COLO829 (cell line): ENCODE data around the gene SLC22A8.
A peak's percentile ranks its signal among the peaks of the same experiment; 100 is the strongest.
"Not testable (repeated sequence)": the region's sequence is repeated elsewhere in the genome, so short reads cannot be mapped to it uniquely, and the experiment has no call there.

Experiments
- DNase-seq: peaks from one replicate; pipeline ENCODE4 v3.0.0; 2012; ENCODE audit warnings: low spot score

Gene SLC22A8, protein sequence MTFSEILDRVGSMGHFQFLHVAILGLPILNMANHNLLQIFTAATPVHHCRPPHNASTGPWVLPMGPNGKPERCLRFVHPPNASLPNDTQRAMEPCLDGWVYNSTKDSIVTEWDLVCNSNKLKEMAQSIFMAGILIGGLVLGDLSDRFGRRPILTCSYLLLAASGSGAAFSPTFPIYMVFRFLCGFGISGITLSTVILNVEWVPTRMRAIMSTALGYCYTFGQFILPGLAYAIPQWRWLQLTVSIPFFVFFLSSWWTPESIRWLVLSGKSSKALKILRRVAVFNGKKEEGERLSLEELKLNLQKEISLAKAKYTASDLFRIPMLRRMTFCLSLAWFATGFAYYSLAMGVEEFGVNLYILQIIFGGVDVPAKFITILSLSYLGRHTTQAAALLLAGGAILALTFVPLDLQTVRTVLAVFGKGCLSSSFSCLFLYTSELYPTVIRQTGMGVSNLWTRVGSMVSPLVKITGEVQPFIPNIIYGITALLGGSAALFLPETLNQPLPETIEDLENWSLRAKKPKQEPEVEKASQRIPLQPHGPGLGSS

DNA sequence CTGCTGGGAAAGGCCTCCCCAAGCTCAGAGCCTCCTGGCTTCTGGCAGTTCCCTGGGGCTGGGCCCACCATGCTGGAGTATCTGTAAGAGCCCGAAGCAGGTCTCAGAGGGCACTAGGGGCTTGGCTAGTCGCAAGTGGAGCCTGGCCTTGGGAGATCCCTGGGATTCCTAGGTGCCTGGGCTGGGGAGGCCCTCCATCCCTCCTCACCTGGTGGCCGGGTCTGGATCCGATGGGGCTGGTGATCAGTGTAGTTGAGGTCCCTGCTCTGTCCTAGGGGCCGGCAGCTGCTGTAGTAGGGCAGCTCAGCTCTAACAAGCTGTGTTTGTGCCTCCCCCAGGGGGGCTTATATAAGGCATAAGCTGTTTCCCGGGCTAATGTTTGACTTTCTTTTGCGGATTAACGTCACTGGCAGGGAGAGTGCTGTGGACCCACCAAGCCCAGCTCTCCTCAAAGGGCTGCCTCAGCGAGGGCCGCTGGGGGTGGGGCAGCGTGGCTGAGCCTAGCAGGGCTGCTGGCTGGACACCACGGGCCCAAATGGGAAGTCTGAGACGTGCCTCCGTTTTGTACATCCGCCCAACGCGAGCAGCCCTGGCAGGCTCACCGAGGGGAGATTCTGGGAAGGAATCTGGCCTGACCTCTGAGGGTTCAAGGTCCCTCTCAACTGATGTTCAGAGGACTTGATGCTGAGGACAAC lies at the start of gene SLC22A8:
Gene SLC22A8, minus strand, starts transcription at position 321 of the 695 bp plus-strand sequence. CDS start 883 bp downstream, outside the sequence.
- no peak for DNase-seq

DNA sequence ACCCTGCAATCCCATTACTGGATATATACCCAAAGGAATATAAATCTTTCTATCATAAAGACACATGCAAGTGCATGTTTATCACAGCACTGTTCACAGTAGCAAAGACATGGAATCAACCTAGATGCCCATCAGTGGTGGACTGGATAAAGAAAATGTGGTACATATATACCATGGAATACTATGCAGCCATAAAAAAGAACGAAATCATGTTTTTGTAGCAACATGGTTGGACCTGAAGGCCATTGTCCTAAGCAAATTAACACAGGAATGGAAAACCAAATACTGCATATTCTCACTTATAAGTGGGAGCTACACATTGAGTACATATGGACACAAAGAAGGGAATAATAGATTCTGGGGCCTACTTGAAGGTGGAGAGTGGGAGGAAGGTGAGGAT lies 30.6 kb upstream of the SLC22A8 start:
- not testable (repeated sequence) for DNase-seq

DNA sequence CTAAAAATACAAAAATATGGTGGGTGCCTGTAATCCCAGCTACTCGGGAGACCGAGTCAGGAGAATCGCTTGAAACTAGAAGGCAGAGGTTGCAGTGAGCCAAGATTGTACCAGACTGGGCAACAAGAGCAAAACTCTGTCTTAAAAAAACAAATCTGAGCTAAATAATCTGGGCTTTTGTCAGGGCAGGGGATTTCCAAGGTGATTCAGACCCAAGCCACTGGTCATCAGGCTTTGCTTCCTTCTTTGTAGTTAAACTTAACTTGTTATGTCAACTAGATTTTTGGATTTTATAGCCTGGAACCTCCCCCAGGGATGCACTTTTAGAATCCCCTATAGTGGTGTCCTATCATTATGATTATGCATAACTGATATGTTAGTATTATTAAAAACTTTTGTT lies 27.0 kb upstream of the SLC22A8 start:
- no peak for DNase-seq

DNA sequence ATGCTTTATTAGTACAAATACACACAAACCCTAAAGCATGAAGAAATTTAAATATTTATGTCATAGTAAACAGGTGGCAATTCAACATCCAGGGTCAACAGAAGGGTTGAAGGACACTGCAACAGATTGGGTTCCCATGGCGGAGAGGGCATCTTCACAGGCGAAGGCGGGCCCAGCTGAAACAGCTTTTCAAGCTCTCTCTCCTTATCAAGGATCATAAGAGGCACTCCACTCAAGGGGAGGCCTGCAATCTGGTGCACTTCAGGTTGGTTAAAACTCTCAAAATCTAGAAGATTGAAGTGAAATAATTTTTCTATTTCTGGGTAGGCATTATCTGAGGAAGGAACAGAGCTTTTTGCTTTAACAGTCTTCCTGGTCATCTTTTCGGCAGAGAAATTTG lies 16.8 kb upstream of the SLC22A8 start:
- no peak for DNase-seq

DNA sequence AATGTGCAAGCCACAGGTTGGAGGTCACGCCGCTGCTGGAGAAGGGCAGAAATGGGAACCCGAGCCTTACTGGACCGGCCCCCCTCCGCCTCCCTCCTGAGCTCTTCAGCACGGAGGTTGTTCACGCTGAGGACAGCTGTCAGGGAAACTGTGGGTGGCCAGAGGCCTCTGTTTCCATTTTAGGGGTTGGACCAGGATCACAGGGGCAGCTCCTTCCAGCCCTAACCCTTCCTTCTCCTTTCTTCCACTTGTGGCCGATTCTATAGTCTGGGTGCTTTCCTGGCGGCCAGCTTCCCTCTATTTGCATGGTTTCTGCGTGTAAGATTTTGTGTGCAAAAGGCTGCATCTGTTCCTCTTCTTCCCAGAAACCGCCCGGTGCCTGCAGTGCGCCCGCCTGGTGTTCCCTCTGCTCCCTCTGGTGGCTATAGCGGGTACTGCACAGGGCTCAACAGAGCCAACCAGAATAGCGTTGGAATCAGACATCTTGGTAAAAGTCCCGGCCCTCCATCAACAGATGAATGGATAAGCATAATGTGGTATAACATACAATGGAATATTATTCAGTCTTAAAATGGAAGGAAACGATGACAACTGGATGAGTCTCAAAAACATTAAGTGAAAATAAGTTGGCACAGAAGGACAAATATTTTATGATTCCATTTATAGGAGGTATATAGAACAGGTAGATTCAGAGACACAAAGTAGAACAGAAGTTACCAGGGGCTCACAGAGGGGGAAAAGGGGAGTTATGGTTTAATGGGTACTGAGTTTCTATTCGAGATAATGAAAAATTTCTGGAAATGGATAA lies 8.4 kb upstream of the SLC22A8 start:
- peak; percentile 85 for DNase-seq

DNA sequence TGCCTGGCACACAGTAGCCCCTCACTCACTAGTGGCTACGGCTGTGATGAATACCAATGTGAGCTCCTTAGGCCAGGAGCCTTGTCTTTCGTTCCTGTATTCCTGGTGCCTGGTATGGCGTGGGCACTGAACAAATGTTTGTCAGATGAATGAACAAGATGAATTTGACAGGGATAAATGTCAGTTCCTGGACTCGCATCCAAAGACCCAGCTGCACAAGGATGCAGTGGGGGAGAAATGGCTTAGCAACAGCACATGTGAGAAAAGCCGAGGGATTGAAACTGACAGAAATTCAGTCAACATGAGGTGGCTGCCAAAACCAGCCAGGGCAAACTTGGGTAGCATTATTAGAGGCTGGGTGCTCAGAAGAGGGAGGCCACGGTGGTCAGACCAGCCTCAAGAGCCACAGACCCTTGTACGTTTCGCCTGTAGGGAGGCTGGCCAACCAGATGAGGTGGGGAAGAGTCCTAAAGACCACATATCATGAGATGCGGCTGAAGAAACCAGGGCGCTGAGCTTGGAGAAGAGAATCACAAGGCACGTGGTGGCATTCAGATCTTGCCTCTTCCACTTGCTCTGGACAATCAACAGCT lies 7.7 kb upstream of the SLC22A8 start:
- no peak for DNase-seq

DNA sequence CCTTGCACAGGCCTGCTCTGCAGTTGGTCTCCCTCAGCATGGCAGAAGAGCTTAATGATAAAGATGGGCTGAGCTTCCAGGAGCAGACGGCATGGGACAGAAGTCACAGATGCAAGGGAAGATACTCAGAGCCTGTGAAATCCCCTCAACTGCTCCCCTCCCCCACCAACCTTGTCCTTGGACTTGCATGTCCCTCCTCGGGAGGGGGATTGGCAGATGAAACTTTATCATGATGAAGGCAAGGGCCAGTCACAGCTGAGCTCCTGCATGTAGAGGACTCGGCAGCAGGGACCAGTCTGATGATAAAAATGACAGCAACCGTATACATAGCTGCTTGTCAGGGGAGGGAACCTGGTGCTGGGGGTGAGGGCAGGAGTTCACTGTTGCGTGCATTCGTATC lies 6.8 kb upstream of the SLC22A8 start:
- no peak for DNase-seq

DNA sequence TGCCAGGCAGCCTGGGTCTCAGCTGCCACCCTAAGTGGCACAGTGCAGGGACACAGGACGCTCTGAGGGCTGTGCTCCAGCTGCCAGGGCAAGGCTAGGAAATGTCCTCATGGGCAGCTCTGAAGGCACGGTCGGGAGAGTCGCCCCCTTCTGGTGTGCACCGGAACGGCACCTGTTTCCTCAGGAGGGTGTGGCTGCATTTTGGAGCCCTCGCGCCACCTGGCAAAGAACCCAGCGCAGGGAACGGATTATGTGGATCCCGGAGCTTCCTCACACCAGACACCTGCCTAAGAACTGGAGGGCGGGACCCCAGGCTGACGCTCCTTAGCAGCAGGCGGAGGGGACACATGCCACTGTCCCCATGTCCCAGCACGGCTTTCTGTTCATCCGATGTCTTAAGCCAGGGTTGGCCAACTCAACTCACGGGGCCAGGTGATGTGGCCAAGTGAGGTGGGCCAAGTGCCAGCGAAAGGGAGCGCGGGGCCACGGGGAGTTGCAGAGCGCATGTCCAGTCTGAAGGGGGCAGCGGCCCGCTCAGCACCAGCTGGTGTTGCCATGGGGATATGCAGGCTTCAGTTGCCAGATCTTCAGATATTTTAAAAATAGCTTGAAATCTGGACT lies 5.1 kb upstream of the SLC22A8 start:
- DNase-seq: no peak

DNA sequence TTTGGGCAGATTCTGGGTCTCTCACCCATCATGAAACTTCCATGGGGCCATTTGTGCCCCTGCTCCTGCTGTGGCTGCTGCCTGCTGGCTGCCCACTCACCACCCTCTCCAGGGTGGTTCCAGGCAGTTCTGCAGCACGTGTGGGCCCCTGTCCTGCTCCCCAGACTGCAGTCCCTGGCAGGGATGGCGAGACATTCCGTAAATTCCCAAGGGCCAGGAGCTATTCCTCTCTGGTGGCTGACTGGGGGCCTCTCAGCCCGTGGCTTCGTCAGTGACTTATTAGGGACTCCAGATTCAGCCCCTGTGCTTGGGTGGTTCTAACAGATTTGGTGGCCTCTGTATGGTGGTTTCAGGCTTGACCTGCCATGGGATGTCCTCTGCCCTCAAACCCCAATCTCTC lies 3.9 kb upstream of the SLC22A8 start:
- DNase-seq: no peak

DNA sequence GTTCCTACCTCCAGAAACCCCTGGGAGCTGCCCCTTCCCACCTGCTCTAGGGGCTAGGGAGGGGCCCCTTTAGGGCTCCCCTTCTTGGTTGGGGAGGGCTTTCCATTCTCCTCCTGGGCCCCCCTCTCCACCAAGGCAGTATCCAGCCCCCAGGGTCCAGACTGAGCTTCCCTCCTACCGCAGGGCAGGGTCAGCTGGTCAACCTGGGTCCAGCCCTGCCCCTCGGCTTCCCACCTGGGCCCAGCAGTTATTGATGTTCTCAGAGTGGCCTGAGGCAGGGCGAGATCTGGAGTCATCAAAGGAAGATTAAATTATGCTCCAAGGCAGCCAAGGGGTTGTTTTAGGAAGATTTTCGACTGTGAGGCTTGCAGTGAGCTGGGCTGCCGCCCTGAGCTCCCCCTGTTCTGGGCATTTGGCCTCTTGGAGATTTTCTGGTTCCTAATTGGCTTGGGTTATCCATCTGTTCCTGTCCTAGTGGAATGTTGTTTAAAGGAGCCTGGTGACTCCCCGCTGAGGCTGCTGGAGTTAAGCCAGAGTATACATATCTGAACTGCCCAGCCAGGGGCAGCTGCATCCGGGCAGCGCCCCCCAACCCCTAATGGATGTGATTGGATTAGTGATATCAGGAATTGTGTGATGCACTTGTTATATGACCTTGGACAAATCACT lies 1.8 kb upstream of the SLC22A8 start:
- DNase-seq: no peak

DNA sequence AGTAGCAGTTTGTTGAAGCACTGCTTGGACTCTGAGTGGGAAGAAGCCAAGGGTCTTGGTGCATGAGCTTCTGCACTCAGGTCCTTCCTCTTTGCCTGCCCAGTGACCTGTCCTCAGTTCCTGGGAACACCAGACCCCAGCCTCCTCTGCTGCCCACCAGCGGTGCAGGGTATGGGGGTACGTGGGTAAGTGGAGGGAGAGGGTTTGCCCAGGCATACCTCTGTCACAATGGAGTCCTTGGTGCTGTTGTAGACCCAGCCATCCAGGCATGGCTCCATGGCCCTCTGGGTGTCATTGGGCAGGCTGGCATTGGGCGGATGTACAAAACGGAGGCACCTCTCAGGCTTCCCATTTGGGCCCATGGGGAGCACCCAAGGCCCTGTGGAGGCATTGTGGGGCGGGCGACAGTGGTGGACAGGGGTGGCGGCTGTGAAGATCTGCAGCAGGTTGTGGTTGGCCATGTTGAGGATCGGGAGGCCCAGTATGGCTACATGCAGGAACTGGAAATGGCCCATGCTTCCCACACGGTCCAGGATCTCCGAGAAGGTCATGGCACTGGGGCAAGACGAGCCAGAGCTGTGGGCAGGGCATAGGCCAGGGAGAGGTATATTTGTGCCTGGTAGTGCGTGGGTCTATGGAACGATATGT lies 1.1 kb downstream of the SLC22A8 start:
- no peak for DNase-seq

DNA sequence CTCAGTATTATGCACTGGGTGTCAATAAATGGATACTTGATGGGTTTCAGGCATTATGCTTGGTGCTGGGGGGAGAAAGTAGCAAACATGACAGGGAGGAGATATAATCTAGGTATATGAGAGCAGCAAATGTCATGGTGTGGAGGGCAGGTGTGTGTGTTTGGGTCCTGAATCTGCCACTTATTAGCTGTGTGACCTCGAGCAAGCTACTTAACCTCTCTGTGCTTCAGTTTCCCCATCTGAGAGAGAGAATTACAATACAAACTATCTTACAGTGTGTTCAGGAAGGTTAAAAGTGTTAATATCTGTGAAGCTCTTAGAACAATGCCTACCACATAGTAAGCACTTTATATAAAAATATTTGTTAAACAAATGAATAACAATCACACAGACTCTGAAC lies 2.8 kb downstream of the SLC22A8 start:
- no peak for DNase-seq

DNA sequence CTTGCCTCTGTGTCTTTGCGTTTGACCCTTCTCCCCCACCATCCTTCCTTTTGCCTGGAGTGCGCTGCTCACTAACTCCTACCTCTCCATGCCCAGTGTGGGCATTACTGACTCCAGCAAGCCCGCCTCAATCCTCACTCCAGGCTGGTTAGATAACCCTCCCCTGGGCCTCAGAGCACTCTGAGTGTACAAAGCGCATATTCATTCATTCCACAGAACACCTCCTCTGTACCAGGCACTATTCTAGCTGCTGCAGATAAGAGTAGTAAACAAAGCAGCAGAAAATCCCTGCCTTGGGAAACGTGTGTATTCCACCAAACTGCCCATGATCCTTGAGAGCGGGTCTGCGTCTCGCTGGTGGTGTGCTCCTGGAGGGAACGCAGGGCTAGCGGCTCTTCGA lies 3.2 kb downstream of the SLC22A8 start:
- DNase-seq: peak; percentile 20

DNA sequence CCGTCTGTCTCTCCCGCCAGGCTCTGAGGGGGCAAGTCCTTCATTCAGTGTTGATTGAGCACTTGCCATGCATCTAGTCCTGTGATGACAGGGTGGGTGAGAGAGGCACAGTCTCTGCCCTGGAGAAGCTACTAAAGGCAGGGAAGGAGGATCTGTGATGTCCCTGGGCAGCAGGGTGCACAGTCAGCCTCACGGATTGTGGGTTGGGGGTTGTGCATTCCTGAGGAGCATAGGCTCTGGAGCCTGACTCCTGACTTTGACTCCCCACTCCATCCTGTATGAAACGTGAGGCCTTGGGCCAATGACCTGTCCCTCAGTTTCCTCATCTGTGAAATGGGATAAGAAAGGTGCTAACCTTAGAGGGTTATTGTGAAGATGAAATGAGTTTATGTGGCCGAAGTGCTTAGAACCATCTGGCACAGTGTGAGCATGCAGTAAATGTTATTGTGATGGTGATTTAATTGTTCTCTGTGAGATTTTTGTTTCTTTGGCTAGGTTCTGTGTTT lies 4.7 kb downstream of the SLC22A8 start:
- DNase-seq: no peak

DNA sequence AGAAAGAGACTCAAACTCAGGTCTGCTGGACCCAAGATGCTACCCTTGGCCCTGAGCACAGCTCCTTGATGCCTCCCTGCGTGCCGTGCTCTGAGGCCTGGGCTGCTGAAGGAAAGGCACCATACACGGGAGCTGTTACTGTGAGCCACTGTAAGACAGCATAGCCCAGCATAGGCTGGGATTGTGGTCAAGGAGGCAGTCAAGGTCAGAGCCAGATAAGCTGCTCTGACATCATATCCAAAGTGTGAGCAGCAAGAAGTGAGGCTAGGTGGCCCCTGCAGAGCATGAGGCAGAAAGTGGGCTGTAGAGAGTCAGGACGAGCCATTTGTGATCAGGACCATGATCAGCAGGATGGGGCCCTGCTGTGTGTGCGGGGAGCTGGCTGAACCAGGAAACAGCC lies 7.7 kb downstream of the SLC22A8 start:
- DNase-seq: no peak

DNA sequence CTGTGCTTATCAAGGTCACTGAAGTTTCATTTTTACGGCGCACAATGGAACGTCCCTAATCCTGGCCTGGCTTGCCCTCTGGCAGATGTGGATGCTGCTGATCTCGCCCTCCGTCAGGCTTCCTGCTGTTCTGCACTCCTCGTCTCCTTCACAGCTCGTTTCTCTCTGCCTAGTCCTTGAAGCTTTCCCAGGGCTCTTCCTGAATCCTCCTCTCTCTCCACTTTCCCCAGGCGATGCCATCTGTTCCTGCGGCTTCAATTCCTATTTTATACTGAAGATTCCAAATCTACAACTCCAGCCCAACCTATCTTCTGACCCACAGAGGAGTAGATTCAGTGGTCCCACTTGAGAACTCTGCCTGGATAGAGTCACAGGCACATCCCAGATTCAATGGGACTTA lies 14.2 kb downstream of the SLC22A8 start:
- DNase-seq: no peak

DNA sequence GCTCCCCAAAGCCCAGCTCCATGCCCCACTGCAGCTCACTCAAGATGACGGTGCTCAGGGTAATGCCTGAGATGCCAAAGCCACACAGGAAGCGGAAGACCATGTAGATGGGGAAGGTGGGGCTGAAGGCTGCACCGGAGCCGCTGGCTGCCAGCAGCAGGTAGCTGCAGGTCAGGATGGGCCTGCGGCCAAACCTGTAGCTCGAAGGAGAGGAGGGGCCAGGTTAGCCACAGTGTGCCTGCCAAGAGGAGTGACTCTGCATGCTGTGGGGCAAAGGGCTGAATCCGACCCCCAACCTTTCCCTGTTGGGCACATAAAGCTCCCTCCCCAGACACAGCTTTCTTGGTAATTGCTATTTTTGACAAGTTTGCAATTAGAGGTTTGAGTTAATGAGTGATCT lies 16.0 kb downstream of the SLC22A8 start:
- DNase-seq: no peak

DNA sequence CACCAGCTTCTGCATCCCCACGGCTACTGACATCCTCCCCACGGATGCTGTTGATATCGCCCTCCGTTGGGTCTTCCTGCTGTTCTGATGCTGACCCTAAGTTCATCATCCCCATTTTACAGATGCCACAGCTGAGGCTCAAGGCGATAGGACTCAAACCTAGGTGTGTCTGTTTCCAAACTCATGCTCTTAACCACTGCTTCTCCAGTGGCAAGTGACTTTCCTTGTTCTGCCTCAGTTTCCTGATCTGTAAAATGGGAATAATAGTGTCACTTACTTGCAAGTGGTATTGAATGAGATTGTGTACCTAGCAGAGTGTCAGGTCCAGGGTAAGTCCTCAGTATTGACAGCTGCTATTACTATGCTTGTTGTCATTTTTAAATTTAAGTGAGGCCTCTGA lies 16.5 kb downstream of the SLC22A8 start:
- no peak for DNase-seq

DNA sequence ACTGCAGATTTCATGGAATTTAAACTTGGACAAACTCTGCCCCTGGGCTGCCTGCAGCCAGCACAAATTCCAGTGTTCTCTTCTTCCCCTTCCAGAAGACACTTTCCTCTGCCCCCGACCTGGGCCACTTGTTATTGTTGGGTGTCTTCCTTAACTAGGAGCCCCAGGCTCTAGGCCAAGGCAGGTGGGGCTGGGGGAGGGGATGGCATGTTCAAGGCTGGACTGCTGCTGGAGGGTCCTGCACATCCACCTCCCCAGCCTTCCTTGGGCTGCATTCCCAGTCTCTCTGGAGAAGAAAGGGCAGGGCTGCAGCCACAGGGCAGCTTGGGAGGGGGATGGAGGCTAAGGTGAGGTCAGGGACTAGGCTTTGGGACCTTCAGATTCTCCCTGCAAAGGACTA lies 19.4 kb downstream of the SLC22A8 start:
- DNase-seq: no peak

DNA sequence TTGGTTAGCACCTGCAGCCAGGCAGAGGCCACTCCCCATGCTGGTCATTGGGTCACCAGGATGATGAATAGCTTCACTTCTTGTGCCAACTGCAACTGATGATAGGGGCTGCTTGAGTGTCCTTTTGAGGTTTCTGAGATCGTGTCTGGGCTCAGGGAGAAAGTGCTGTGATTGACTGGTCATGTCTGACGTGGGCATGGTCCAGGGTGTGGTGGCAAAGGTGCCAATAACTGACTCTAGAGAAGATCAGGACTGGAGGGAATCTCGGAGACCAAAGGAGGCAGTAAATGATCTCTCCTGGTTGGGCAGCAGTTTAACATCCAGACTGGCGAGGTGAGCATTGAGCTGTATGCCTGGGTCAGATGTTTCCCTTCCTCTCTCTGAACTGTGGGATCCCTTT lies 20.9 kb downstream of the SLC22A8 start:
- no peak for DNase-seq
